ENCODE results near the gene TMEFF2. TPM values are rescaled to one million over a fixed set of nuclear protein-coding genes. Genes with fewer than 3 reads are reported as not detected.

Gene TMEFF2
- total RNA-seq, 2 experiments from 2014 or later = not detected

DNA sequence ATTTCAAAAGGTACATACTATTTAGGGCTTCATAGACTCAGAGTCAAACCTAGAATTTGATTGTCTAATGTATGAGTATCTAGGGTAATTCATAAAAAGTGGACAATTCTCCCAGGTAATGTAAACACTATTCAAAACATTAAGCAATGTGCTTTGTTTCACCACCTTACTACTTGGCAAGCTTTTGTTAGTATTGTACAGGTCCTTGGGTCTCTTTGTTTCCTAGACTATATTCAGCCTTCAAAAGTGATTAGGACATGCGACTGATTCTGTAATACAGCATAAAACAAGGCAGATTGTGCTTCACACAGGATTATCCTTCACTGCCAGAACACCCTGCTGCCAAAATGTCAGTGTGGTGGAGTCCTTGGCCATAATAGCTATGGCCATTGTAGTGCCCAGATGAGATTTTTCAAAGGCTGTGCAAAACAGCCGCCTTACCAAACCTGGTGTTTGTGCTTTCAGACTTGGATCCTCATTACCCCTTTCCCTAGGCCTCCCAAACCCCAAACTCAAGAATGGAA is 257.8 kb downstream of the TMEFF2 start:
- H3K4me1 ChIP-seq (ENCODE audit: insufficient read depth, low read length, poor library complexity, severe bottlenecking) = no peaks in the 10 kb centered on the region
- H3K27ac ChIP-seq (ENCODE audit: low read depth, low read length, poor library complexity, severe bottlenecking) = no peak overlapping the region
- H3K4me2 ChIP-seq (ENCODE audit: low read length) = no peak overlapping the region
- no peak overlapping the region for H3K4me3 ChIP-seq (ENCODE audit: low read depth, low read length, poor library complexity, severe bottlenecking)
- BruUV-seq (replicated peaks) = no TSS peak
- H3K79me2 ChIP-seq (ENCODE audit: insufficient read depth, low read depth, low read length) = no peaks in the 10 kb centered on the region
- H3K36me3 ChIP-seq (ENCODE audit: insufficient read depth, low read length) = no peaks in the 10 kb centered on the region
- no peak overlapping the region for H2AFZ ChIP-seq (ENCODE audit: low read length)
- intact Hi-C loops (cut with micrococcal nuclease; ENCODE audit: unreplicated experiment) = no loop called here
- TF ChIP-seq CTCF (conservative IDR thresholded peaks at IDR 0.05; ENCODE audit: low read length) (no peak), EZH2phosphoT487 (IDR thresholded peaks at IDR 0.05; ENCODE audit: borderline replicate concordance, low read depth, low read length) (no peak)
- no peak for DNase-seq (ENCODE audit: low spot score)
- POLR2A ChIA-PET = interaction anchor here (0.6 kb wide), 1 partner anchor 105 kb away, joined by 6 read pairs; no protein-coding TSS in a partner anchor
- no peaks in the 10 kb centered on the region for H3K9me3 ChIP-seq (ENCODE audit: low read length)
- H4K20me1 ChIP-seq (ENCODE audit: insufficient read depth, low read length) = no peaks in the 10 kb centered on the region
- CTCF ChIA-PET (ENCODE audit: unreplicated experiment) = no interaction called here
- H3K9me2 ChIP-seq (ENCODE audit: insufficient read depth, low read length) = no peaks in the 10 kb centered on the region

DNA sequence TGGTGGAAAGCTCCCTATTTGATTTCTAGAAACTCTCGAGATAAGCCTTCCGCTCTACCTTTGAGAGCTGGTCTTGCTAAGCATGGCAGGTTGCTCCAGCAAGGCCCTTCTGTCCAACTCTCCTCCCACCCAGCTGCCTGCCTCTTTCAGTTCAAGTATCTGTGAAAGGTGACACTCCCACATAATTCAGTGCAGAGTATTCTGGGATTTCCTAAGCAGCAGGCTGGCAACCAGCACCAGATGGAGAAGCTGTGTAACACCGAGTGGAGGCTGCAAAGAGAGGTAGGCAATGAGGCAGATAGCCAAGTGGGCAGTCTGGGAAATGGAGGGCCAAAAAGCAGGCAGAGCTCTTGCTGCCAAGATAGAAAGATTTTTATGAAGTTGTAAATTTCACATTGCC is 259.5 kb downstream of the TMEFF2 start:
- no peaks in the 10 kb centered on the region for H3K9me2 ChIP-seq (ENCODE audit: insufficient read depth, low read length)
- H3K4me1 ChIP-seq (ENCODE audit: insufficient read depth, low read length, poor library complexity, severe bottlenecking) = no peaks in the 10 kb centered on the region
- DNase-seq (ENCODE audit: low spot score) = no peak
- intact Hi-C loops (cut with micrococcal nuclease; ENCODE audit: unreplicated experiment) = no loop called here
- H3K79me2 ChIP-seq (ENCODE audit: insufficient read depth, low read depth, low read length) = no peaks in the 10 kb centered on the region
- ChIA-PET CTCF (ENCODE audit: unreplicated experiment) (no interaction called here), POLR2A (no interaction called here)
- no peaks in the 10 kb centered on the region for H4K20me1 ChIP-seq (ENCODE audit: insufficient read depth, low read length)
- H3K4me3 ChIP-seq (ENCODE audit: low read depth, low read length, poor library complexity, severe bottlenecking) = no peak overlapping the region
- no peak overlapping the region for H2AFZ ChIP-seq (ENCODE audit: low read length)
- TF ChIP-seq EZH2phosphoT487 (IDR thresholded peaks at IDR 0.05; ENCODE audit: borderline replicate concordance, low read depth, low read length) (no peak), CTCF (conservative IDR thresholded peaks at IDR 0.05; ENCODE audit: low read length) (no peak)
- BruUV-seq (replicated peaks) = no TSS peak
- H3K9me3 ChIP-seq (ENCODE audit: low read length) = no peaks in the 10 kb centered on the region
- H3K36me3 ChIP-seq (ENCODE audit: insufficient read depth, low read length) = no peaks in the 10 kb centered on the region
- no peak overlapping the region for H3K27ac ChIP-seq (ENCODE audit: low read depth, low read length, poor library complexity, severe bottlenecking)
- H3K4me2 ChIP-seq (ENCODE audit: low read length) = no peak overlapping the region

DNA sequence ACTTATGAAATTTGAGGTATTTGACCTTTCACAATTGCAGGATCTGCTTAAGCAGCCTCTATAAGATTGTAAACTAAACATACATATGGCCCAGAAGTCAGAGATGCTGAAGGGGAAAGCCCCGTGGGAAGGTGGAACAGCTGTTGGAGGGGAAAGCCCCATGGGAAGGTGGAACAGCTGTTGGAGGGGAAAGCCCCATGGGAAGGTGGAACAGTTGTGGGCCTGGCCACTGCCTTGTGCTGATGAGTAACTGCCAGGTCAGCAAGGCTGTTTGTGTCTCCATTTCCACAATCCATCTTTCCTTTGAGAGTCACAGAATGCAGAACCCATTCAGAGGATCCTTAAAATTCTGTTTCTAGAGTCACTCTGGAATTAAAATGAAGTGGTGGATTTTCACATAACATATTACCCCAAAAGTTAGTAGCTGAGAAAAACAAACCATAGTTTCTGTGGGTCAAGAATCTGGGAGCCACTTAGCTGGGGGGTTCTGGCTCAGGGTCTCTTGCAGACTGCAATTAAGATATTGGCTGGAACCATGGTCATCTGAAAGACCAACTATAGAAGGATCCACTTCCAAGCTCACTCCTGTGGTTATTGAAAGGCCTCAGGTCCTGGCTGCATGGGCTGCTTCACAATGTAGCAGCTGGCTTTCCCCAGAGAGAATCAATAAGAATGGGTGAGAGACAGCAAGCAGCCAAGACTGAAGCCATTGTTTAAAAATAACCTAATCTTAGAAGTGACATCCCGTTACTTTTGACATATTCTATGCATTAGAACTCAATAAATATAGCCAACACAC is 261.2 kb downstream of the TMEFF2 start:
- no TSS peak for BruUV-seq (replicated peaks)
- Histone ChIP-seq H4K20me1 (ENCODE audit: insufficient read depth, low read length) (no peaks in the 10 kb centered on the region), H3K27ac (ENCODE audit: low read depth, low read length, poor library complexity, severe bottlenecking) (no peak overlapping the region), H2AFZ (ENCODE audit: low read length) (no peak overlapping the region), H3K9me3 (ENCODE audit: low read length) (no peaks in the 10 kb centered on the region), H3K9me2 (ENCODE audit: insufficient read depth, low read length) (no peaks in the 10 kb centered on the region), H3K79me2 (ENCODE audit: insufficient read depth, low read depth, low read length) (no peaks in the 10 kb centered on the region), H3K4me1 (ENCODE audit: insufficient read depth, low read length, poor library complexity, severe bottlenecking) (no peaks in the 10 kb centered on the region), H3K36me3 (ENCODE audit: insufficient read depth, low read length) (no peaks in the 10 kb centered on the region), H3K4me2 (ENCODE audit: low read length) (no peak overlapping the region), H3K4me3 (ENCODE audit: low read depth, low read length, poor library complexity, severe bottlenecking) (no peak overlapping the region)
- ChIA-PET POLR2A (interaction anchor here (0.6 to 0.9 kb wide), 2 partner anchors 36 to 724 kb away, joined by 3 to 4 read pairs; no protein-coding TSS in a partner anchor), CTCF (ENCODE audit: unreplicated experiment) (interaction anchor here (0.9 kb wide), 1 partner anchor 10 kb away, joined by 3 read pairs; no protein-coding TSS in a partner anchor)
- intact Hi-C loops (cut with micrococcal nuclease; ENCODE audit: unreplicated experiment) = no loop called here
- TF ChIP-seq EZH2phosphoT487 (IDR thresholded peaks at IDR 0.05; ENCODE audit: borderline replicate concordance, low read depth, low read length) (no peak), CTCF (conservative IDR thresholded peaks at IDR 0.05; ENCODE audit: low read length) (no peak)
- DNase-seq (ENCODE audit: low spot score) = no peak
